HCT116 (cell line): Measurements from ENCODE around the gene DAZAP2.

ENCODE experiments used
- CEBPB ChIP-seq: IDR thresholded peaks from 2 replicates; pipeline ENCODE4 v1.6.1; 2012; ENCODE audit warnings: low read depth
- EGR1 ChIP-seq: IDR thresholded peaks from 2 replicates; pipeline ENCODE4 v1.6.1; 2012; ENCODE audit warnings: low read depth
- EZH2 ChIP-seq: fragments of 200-600 bp; sonication (generic); IDR thresholded peaks from 2 replicates; pipeline ENCODE4 v1.6.1; 2017; ENCODE audit warnings: antibody characterized with exemption, mixed run types
- EZH2phosphoT487 ChIP-seq: fragments of 200-600 bp; IDR thresholded peaks from 2 replicates; pipeline ENCODE4 v1.6.1; 2018; ENCODE audit warnings: antibody characterized with exemption, borderline replicate concordance
- POLR2A ChIP-seq: IDR thresholded peaks from 2 replicates; pipeline ENCODE4 v1.7.0; 2011; ENCODE audit warnings: borderline replicate concordance; ENCODE audit not compliant: insufficient read depth, insufficient read length; ENCODE audit errors: extremely low read depth
- POLR2AphosphoS5 ChIP-seq: IDR thresholded peaks from 2 replicates; pipeline ENCODE4 v1.6.1; 2011; ENCODE audit warnings: mild to moderate bottlenecking, low read depth, low read length, moderate library complexity
- RAD21 ChIP-seq: IDR thresholded peaks from 2 replicates; pipeline ENCODE4 v1.6.1; 2012; ENCODE audit warnings: low read depth, mild to moderate bottlenecking
- SIN3A ChIP-seq: IDR thresholded peaks from 2 replicates; pipeline ENCODE4 v1.6.1; 2012; ENCODE audit warnings: low read depth
- TCF7L2 ChIP-seq: IDR thresholded peaks from 2 replicates; pipeline ENCODE4 v1.7.0; 2011; ENCODE audit warnings: borderline replicate concordance, inconsistent platforms; ENCODE audit not compliant: insufficient read depth, insufficient read length; ENCODE audit errors: extremely low read depth
- YY1 ChIP-seq: IDR thresholded peaks from 2 replicates; pipeline ENCODE4 v1.6.1; 2011; ENCODE audit warnings: low read length, low read depth, moderate library complexity, mild to moderate bottlenecking; ENCODE audit not compliant: insufficient replicate concordance; ENCODE audit errors: extremely low read depth
- ZFX ChIP-seq: fragments of 450-650 bp; IDR thresholded peaks from 2 replicates; pipeline ENCODE4 v1.6.1; 2017
- ZNF274 ChIP-seq: fragments of 200-500 bp; sonication (Bioruptor generic); IDR thresholded peaks from 2 replicates; pipeline ENCODE4 v1.6.1; 2014; ENCODE audit warnings: mild to moderate bottlenecking, low read depth, low read length, inconsistent platforms
- TF ChIP-seq, protein P1 (sequence below), 3 experiments: fragments of 200-600 bp in 1 of 3; sonication (generic) in 1 of 3; IDR thresholded peaks in 2 of 3; conservative IDR thresholded peaks in 1 of 3; 2 replicates each; pipeline ENCODE4 v1.5.1; 2012 to 2017; ENCODE audit warnings: low read depth in 2 of 3, low read length in 2 of 3, antibody characterized with exemption in 1 of 3, borderline replicate concordance in 1 of 3, control low read depth in 1 of 3, mild to moderate bottlenecking in 1 of 3, mixed read lengths in 1 of 3, mixed run types in 1 of 3, moderate library complexity in 1 of 3; ENCODE audit not compliant: insufficient read depth in 1 of 3
- TF ChIP-seq, protein P2 (sequence below): IDR thresholded peaks from 2 replicates; pipeline ENCODE4 v1.6.1; 2012

DNA sequence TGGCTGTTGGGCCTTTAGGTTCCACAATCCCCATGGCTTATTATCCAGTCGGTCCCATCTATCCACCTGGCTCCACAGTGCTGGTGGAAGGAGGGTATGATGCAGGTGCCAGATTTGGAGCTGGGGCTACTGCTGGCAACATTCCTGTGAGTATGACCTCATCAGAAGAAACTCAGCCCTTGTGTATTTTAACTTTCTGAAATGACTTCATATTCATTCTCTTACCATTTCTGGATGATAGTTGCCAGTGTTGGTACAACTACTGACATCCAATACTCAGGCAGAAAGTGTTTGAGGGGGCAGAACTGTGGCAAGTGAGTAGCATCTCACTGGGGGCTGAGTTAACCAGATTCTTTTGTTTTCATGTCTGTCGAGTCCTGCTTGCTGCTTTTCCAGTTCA is 2.3 kb downstream of the DAZAP2 start:
- TF ChIP-seq, protein P1, sequence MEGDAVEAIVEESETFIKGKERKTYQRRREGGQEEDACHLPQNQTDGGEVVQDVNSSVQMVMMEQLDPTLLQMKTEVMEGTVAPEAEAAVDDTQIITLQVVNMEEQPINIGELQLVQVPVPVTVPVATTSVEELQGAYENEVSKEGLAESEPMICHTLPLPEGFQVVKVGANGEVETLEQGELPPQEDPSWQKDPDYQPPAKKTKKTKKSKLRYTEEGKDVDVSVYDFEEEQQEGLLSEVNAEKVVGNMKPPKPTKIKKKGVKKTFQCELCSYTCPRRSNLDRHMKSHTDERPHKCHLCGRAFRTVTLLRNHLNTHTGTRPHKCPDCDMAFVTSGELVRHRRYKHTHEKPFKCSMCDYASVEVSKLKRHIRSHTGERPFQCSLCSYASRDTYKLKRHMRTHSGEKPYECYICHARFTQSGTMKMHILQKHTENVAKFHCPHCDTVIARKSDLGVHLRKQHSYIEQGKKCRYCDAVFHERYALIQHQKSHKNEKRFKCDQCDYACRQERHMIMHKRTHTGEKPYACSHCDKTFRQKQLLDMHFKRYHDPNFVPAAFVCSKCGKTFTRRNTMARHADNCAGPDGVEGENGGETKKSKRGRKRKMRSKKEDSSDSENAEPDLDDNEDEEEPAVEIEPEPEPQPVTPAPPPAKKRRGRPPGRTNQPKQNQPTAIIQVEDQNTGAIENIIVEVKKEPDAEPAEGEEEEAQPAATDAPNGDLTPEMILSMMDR (IDR thresholded peaks at IDR 0.05 in 2 of 3, conservative IDR thresholded peaks at IDR 0.05 in 1 of 3; ENCODE audit: borderline replicate concordance in 1 of 3, insufficient read depth in 1 of 3, low read depth in 2 of 3, low read length in 2 of 3) = no peak
- TF ChIP-seq POLR2AphosphoS5 (no peak), ZFX (no peak), EZH2 (no peak), YY1 (no peak), EZH2phosphoT487 (no peak), RAD21 (no peak), POLR2A (no peak), CEBPB (no peak), EGR1 (no peak), SIN3A (no peak), TCF7L2 (no peak), ZNF274 (no peak)
- TF ChIP-seq, protein P2, sequence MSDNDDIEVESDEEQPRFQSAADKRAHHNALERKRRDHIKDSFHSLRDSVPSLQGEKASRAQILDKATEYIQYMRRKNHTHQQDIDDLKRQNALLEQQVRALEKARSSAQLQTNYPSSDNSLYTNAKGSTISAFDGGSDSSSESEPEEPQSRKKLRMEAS = no peak
